Measurements from ENCODE around the gene BICC1.

The BICC1 gene

DNA sequence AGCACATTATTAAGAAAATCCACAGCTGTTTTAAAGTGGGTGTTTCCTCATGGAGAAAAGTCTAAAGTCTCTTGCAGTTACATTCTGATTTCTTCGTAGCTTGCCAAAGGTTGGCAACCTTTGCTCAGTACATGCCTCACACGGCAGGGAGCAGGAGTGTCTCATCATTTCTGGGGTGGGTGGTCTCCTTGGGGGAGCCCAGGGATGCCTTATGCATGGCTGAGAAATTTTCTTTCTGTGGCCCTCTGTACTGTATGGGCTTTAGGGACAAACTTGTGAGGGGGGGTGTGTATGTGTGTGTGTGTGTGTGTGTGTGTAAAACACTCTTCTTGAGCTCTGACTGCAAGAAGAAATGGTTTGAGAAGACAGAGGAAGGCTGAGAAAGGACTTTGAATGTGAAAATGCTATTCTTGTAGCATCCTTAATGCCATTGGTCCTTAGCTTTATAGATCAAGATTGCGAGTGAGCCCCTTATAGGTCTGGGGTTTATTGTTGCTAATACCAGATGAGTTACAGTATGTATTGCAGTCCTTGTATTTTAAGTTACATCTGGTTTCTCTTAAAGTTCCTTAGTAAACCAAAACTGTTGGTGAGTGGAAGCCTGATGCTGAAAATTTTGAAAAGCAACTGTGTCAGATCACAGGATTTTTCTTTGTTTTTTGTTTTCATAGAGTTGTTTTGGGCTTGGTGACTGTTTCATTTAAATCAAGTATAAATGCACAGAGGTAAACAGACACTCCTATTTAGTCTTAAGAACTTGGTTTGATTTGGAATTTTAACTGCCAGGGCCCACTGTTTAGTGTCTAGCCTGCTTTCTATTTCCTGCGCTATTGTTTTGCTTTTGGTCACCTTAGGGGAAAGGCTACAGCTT is 242.0 kb downstream of the BICC1 start:
- no peak for TF ChIP-seq TAF1 (IDR thresholded peaks at IDR 0.05; ENCODE audit: borderline replicate concordance, insufficient read depth, low read length)
- TF ChIP-seq FOXP2 (optimal IDR thresholded peaks at IDR 0.05; ENCODE audit: borderline replicate concordance, extremely low read depth, extremely low read length, insufficient read depth) = no peak
- TF ChIP-seq SIN3A (IDR thresholded peaks at IDR 0.05; ENCODE audit: borderline replicate concordance, insufficient read depth, low read length) = no peak
- TF ChIP-seq, protein P1, sequence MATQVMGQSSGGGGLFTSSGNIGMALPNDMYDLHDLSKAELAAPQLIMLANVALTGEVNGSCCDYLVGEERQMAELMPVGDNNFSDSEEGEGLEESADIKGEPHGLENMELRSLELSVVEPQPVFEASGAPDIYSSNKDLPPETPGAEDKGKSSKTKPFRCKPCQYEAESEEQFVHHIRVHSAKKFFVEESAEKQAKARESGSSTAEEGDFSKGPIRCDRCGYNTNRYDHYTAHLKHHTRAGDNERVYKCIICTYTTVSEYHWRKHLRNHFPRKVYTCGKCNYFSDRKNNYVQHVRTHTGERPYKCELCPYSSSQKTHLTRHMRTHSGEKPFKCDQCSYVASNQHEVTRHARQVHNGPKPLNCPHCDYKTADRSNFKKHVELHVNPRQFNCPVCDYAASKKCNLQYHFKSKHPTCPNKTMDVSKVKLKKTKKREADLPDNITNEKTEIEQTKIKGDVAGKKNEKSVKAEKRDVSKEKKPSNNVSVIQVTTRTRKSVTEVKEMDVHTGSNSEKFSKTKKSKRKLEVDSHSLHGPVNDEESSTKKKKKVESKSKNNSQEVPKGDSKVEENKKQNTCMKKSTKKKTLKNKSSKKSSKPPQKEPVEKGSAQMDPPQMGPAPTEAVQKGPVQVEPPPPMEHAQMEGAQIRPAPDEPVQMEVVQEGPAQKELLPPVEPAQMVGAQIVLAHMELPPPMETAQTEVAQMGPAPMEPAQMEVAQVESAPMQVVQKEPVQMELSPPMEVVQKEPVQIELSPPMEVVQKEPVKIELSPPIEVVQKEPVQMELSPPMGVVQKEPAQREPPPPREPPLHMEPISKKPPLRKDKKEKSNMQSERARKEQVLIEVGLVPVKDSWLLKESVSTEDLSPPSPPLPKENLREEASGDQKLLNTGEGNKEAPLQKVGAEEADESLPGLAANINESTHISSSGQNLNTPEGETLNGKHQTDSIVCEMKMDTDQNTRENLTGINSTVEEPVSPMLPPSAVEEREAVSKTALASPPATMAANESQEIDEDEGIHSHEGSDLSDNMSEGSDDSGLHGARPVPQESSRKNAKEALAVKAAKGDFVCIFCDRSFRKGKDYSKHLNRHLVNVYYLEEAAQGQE (IDR thresholded peaks at IDR 0.05; ENCODE audit: insufficient read depth in 1 of 2, low read depth in 2 of 2, low read length in 2 of 2) = no peak
- no peak for TF ChIP-seq POLR2AphosphoS5 (IDR thresholded peaks at IDR 0.05; ENCODE audit: low read depth, low read length)

DNA sequence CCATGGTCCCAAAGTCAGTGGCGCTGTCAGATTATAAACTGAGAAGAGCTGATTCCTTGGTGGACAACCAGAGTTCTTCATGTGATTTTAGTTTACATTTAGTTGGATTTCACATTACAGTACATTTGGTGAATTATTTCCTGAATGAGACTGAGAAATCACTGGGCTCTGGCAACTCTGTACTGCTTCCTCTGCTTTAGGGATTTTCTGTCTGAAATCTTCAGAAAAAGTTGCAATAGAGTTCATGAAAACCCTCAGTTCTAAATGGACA is 242.6 kb downstream of the BICC1 start:
- TF ChIP-seq, protein P1 (IDR thresholded peaks at IDR 0.05; ENCODE audit: insufficient read depth in 1 of 2, low read depth in 2 of 2, low read length in 2 of 2) = no peak
- no peak for TF ChIP-seq POLR2AphosphoS5 (IDR thresholded peaks at IDR 0.05; ENCODE audit: low read depth, low read length)
- TF ChIP-seq FOXP2 (optimal IDR thresholded peaks at IDR 0.05; ENCODE audit: borderline replicate concordance, extremely low read depth, extremely low read length, insufficient read depth) = no peak
- TF ChIP-seq TAF1 (IDR thresholded peaks at IDR 0.05; ENCODE audit: borderline replicate concordance, insufficient read depth, low read length) = no peak
- no peak for TF ChIP-seq SIN3A (IDR thresholded peaks at IDR 0.05; ENCODE audit: borderline replicate concordance, insufficient read depth, low read length)

DNA sequence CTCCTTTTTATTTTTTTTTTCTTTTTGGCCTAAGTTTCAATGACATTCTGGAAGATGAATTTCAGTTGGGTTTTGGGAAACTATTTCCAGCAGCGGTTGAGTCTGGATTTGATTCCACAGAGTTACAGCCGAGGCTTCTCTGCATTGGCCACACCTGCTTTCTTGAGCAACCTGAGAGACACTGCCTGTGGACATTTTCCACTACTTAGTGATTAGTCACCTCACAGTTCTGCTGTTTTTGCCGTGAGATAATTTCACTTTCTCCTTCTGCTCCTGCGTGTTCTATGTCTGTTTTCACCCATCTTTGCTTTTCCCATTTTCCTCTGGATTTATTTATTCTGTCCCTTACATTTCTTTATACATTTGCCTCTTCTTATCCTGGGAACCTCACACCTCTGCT is 243.0 kb downstream of the BICC1 start:
- TF ChIP-seq FOXP2 (optimal IDR thresholded peaks at IDR 0.05; ENCODE audit: borderline replicate concordance, extremely low read depth, extremely low read length, insufficient read depth) = no peak
- TF ChIP-seq, protein P1 (IDR thresholded peaks at IDR 0.05; ENCODE audit: insufficient read depth in 1 of 2, low read depth in 2 of 2, low read length in 2 of 2) = no peak
- no peak for TF ChIP-seq TAF1 (IDR thresholded peaks at IDR 0.05; ENCODE audit: borderline replicate concordance, insufficient read depth, low read length)
- no peak for TF ChIP-seq POLR2AphosphoS5 (IDR thresholded peaks at IDR 0.05; ENCODE audit: low read depth, low read length)
- no peak for TF ChIP-seq SIN3A (IDR thresholded peaks at IDR 0.05; ENCODE audit: borderline replicate concordance, insufficient read depth, low read length)

DNA sequence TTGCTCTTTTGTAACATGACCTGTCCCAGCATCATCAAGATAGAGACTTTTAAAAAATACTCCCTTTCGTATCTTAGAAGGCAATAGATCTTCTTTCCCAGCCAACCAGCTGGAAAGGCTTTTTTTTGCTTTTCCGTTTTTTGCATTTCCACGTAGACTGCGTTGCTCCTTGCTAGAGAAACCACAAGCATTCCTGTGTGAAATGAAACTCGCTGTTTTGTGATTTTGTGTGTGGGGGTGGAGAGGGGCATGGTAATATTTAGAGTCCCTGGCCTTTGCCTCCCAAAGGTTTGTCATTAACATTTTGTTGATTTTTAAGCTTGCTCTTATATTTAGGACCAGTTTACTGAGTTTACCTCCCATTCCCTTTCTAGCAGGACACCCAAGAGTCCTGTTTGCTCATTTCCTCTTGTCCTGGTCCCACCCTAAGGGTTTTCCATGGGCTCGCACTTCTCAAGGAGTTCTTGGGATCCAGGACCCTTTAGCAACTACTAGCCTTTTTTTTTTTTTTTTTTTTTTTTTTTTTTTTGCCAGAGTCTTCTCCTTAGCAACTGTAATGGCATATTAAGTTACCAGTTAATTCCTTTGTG is 243.6 kb downstream of the BICC1 start:
- no peak for TF ChIP-seq POLR2AphosphoS5 (IDR thresholded peaks at IDR 0.05; ENCODE audit: low read depth, low read length)
- no peak for TF ChIP-seq TAF1 (IDR thresholded peaks at IDR 0.05; ENCODE audit: borderline replicate concordance, insufficient read depth, low read length)
- TF ChIP-seq FOXP2 (optimal IDR thresholded peaks at IDR 0.05; ENCODE audit: borderline replicate concordance, extremely low read depth, extremely low read length, insufficient read depth) = no peak
- TF ChIP-seq, protein P1 (IDR thresholded peaks at IDR 0.05; ENCODE audit: insufficient read depth in 1 of 2, low read depth in 2 of 2, low read length in 2 of 2) = no peak
- TF ChIP-seq SIN3A (IDR thresholded peaks at IDR 0.05; ENCODE audit: borderline replicate concordance, insufficient read depth, low read length) = no peak
